Measurements from ENCODE around the gene FAM20A. TPM values are rescaled to one million over a fixed set of nuclear protein-coding genes. Genes with fewer than 3 reads are reported as not detected.

The FAM20A gene
- 10 to 100 TPM; 11.8 to 14.1 (median 12.1) TPM for polyA plus RNA-seq (ENCODE audit: insufficient read length in 4 of 4)

- no peak for DNase-seq (ENCODE audit: low read depth in 4 of 4, low spot score in 2 of 4)
Measured at GRCh38 chr17:68600931-68601564, at the start of gene FAM20A. TSS of gene FAM20A (minus strand) at chr17:68601367. CDS start at chr17:68600666, 701 bp downstream.

GRCh38 chr17:68649324-68649723 lies 48.2 kb upstream of the FAM20A start:
- DNase-seq (ENCODE audit: low read depth in 4 of 4, low spot score in 2 of 4): no peak

- no peak for DNase-seq (ENCODE audit: low read depth in 4 of 4, low spot score in 2 of 4)
Measured at GRCh38 chr17:68646626-68647526, 45.7 kb upstream of the FAM20A start.

- no peak for DNase-seq (ENCODE audit: low read depth in 4 of 4, low spot score in 2 of 4)
Measured at GRCh38 chr17:68642118-68642412, 40.9 kb upstream of the FAM20A start.

GRCh38 chr17:68641276-68642117 lies 40.3 kb upstream of the FAM20A start:
- DNase-seq (ENCODE audit: low read depth in 4 of 4, low spot score in 2 of 4): no peak

- peak; percentile 43 to 69 (median 50) for DNase-seq (ENCODE audit: low read depth in 4 of 4, low spot score in 2 of 4)
Measured at GRCh38 chr17:68640242-68640989, 39.2 kb upstream of the FAM20A start.

GRCh38 chr17:68634345-68634876 lies 33.2 kb upstream of the FAM20A start:
- no peak for DNase-seq (ENCODE audit: low read depth in 4 of 4, low spot score in 2 of 4)

GRCh38 chr17:68628576-68628957 lies 27.4 kb upstream of the FAM20A start:
- no peak for DNase-seq (ENCODE audit: low read depth in 4 of 4, low spot score in 2 of 4)

GRCh38 chr17:68627956-68628575 lies 26.9 kb upstream of the FAM20A start:
- DNase-seq (ENCODE audit: low read depth in 4 of 4, low spot score in 2 of 4): peak; percentile 44 to 70 (median 52)

- DNase-seq (ENCODE audit: low read depth in 4 of 4, low spot score in 2 of 4): no peak
Measured at GRCh38 chr17:68624381-68624780, 23.2 kb upstream of the FAM20A start.

GRCh38 chr17:68623811-68624210 lies 22.6 kb upstream of the FAM20A start:
- no peak for DNase-seq (ENCODE audit: low read depth in 4 of 4, low spot score in 2 of 4)

- no peak for DNase-seq (ENCODE audit: low read depth in 4 of 4, low spot score in 2 of 4)
Measured at GRCh38 chr17:68622423-68622822, 21.3 kb upstream of the FAM20A start.

GRCh38 chr17:68621065-68621464 lies 19.9 kb upstream of the FAM20A start:
- no peak for DNase-seq (ENCODE audit: low read depth in 4 of 4, low spot score in 2 of 4)

GRCh38 chr17:68616334-68616733 lies 15.2 kb upstream of the FAM20A start:
- no peak for DNase-seq (ENCODE audit: low read depth in 4 of 4, low spot score in 2 of 4)

GRCh38 chr17:68614718-68615117 lies 13.6 kb upstream of the FAM20A start:
- DNase-seq (ENCODE audit: low read depth in 4 of 4, low spot score in 2 of 4): no peak

- DNase-seq (ENCODE audit: low read depth in 4 of 4, low spot score in 2 of 4): no peak
Measured at GRCh38 chr17:68613739-68614298, 12.7 kb upstream of the FAM20A start.

- no peak for DNase-seq (ENCODE audit: low read depth in 4 of 4, low spot score in 2 of 4)
Measured at GRCh38 chr17:68612923-68613292, 11.7 kb upstream of the FAM20A start.

GRCh38 chr17:68612209-68612922 lies 11.2 kb upstream of the FAM20A start:
- DNase-seq (ENCODE audit: low read depth in 4 of 4, low spot score in 2 of 4): no peak
